Activated CD8-positive, alpha-beta T cell treated with anti-CD3 and anti-CD28 coated beads, Interleukin-2, amount 10 ng/mL, durations not matched to agents 7 days and 5 days (primary cell): ENCODE measurements around the gene RIPK4. TPM values are rescaled to one million over a fixed set of nuclear protein-coding genes. Genes with fewer than 3 reads are reported as not detected.
A peak's percentile ranks its signal among the peaks of the same experiment; 100 is the strongest.

Experiments
- ATAC-seq: fragments of 150-1000 bp; cut with Tn5 transposase; one replicate; pipeline ENCODE4 v1.10.0; 2021; ENCODE audit warnings: moderate library complexity
- CTCF ChIA-PET: fragments of 350-600 bp; sonication (Branson Sonifier 250); formaldehyde crosslinking; loops from one replicate; lab custom pipeline; 2021; ENCODE audit warnings: antibody characterized with exemption; lab: Charles Lee
- POLR2A ChIA-PET: fragments of 350-600 bp; sonication (Branson Sonifier 250); formaldehyde crosslinking; loops from one replicate; lab custom pipeline; 2021; ENCODE audit warnings: antibody characterized with exemption; lab: Charles Lee
- DNase-seq: peaks from one replicate; pipeline ENCODE4 v3.0.0-alpha.2; 2020
- H3K27ac Mint-ChIP-seq: one replicate; pipeline ENCODE4 v1.8.0; 2021; ENCODE audit warnings: mild to moderate bottlenecking, mixed read lengths
- H3K27me3 Mint-ChIP-seq: one replicate; pipeline ENCODE4 v1.8.0; 2021; ENCODE audit warnings: low read depth, mixed read lengths
- H3K36me3 Mint-ChIP-seq: one replicate; pipeline ENCODE4 v1.8.0; 2021; ENCODE audit warnings: low read depth, mixed read lengths
- H3K4me1 Mint-ChIP-seq: one replicate; pipeline ENCODE4 v1.8.0; 2021; ENCODE audit warnings: low read depth, mixed read lengths
- H3K4me3 Mint-ChIP-seq: one replicate; pipeline ENCODE4 v1.8.0; 2021; ENCODE audit warnings: mild to moderate bottlenecking, mixed read lengths
- H3K9me3 Mint-ChIP-seq: one replicate; pipeline ENCODE4 v1.8.0; 2022; ENCODE audit warnings: mixed read lengths; ENCODE audit not compliant: insufficient read depth
- total RNA-seq, 2 experiments: library from RNA; stranded (reverse); gene quantifications; one replicate each; pipeline ENCODE4 v1.2.3, GENCODE V29; 2021

Gene RIPK4
- not detected for total RNA-seq

DNA sequence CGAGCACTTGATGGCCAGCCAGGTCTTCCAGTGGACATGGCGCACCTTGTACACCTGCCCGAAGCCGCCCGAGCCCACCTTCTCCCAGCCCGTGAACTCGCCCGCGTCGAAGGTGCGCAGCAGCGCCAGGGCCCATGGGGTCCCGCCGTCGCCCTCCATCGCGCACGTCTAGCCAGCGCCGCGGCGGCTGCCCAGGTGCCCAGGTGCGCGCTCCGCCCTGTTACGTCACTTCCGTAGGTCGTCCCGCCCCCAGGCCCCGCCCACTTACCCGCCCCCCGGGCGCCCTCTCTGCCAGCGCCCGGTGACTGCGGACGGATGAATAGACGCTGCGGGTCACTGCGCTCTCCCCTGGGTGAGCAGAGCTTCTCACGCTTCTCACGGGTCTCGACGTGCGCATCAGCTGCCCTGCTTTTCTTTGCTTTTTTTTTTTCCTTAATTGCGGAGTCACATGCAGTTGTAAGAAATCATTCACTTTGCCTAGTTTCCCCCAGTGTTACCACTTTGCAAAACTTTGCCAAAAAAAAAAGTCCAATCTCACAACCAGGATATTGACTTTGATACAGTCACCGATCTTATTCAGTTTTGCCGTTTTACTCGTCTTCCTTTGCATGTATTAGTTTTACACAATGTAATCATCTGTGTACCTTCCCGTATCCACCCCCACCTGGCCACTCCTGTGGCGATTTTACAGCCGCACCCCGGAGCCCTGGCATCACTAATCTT lies at the start of gene RIPK4:
Gene RIPK4, minus strand, starts transcription at position 170 of the 723 bp plus-strand sequence. Its CDS starts 11 bp downstream, at position 159.
- CTCF ChIA-PET = interaction anchor here (2.0 kb wide), 1 partner anchor 483 kb away, joined by 8 read pairs; no protein-coding TSS in a partner anchor
- H3K27ac Mint-ChIP-seq = no peak within 1 kb of the TSS
- DNase-seq (peak; percentile 73), ATAC-seq (peak; percentile 62)
- no peaks in the 10 kb centered on the region for H3K9me3 Mint-ChIP-seq
- H3K4me3 Mint-ChIP-seq = peak within 1 kb of the TSS; percentile 68
- H3K4me1 Mint-ChIP-seq = peaks cover 31% of the 10 kb centered on the region
- POLR2A ChIA-PET = no interaction called here
- H3K27me3 Mint-ChIP-seq = peaks cover 66% of the 10 kb centered on the region
- H3K36me3 Mint-ChIP-seq = no peaks in the 10 kb centered on the region

DNA sequence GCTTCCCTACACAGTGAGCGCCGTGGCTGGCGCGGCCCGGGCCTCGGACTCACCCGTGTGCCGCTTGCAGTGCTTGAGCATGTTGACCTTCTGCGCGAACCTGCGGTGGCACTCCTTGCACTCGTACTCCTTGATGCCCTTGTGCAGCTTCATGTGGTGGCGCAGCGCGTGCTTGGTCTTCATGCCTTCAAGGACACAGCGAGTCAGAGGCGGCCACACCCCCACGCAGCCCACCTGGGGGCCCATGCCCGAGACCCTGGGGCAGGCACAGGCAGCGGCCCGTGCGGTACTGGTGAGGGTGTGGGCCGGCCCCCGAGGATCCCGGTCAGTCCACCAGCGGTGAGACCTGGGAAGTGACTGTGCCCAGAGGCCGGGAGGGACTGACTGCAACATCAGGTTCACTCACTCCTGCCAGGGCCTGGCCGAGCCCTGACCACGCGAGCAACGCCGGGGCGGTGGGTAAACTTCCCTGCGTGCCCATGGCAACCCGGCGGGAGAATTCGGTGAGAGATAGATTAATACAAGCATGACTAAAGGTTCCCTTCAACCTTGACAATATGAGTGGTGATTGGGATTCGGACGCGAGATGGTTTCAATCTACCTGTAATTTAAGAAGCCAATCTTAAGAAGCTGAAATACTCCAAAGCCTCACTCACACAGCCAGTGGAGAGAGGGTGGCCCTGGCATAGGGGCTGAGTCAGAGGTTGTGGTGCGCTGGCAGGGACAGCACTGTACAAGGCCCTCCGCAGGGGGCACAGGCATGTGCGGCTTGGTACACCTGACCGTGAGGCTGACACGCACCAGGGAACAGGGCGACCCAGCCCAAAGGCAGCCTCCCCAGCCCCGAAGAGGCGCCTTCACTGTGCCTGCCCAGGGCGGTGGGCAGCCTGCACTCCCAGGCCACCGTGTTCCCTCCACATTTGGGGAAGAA lies 49.1 kb upstream of the RIPK4 start:
- CTCF ChIA-PET = interaction anchor here (0.6 to 3.4 kb wide), 30 partner anchors 9 to 535 kb away, joined by 3 to 58 read pairs (median 5); partner anchors contain the start of gene PRDM15
- H3K9me3 Mint-ChIP-seq = no peaks in the 10 kb centered on the region
- H3K4me3 Mint-ChIP-seq = no peak overlapping the region
- POLR2A ChIA-PET = no interaction called here
- H3K27me3 Mint-ChIP-seq = no peaks in the 10 kb centered on the region
- no peak overlapping the region for H3K27ac Mint-ChIP-seq
- ATAC-seq = no peak
- no peak for DNase-seq
- H3K4me1 Mint-ChIP-seq = no peaks in the 10 kb centered on the region
- H3K36me3 Mint-ChIP-seq = peaks cover 4% of the 10 kb centered on the region

- Mint-ChIP-seq H3K27me3 (no peaks in the 10 kb centered on the region), H3K4me3 (no peak overlapping the region), H3K27ac (no peak overlapping the region), H3K9me3 (no peaks in the 10 kb centered on the region), H3K4me1 (no peaks in the 10 kb centered on the region), H3K36me3 (peaks cover 9% of the 10 kb centered on the region)
- POLR2A ChIA-PET = no interaction called here
- DNase-seq (no peak), ATAC-seq (no peak)
- CTCF ChIA-PET = no interaction called here
These were observed 46.4 kb upstream of the RIPK4 start for GRCh38 chr21:41813226-41813625.

DNA sequence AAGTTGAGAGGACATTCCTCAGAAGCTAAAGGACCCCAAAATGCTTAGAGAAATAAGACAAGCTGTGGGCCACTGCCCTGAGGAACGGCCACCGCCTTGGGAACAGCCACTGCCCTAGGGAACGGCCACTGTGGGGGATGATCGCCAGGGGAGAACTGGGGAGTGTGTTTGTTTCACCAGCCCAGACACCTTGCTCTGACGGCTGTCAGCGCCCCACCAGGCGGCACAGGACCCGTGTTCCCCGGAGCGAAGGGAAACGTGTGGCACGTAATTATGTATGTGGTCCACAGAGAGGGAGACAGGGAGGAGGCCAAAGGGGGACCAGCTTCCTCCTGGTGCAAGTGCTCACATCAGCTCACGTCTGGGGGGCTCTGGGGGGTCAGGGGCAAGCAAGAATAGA lies 45.8 kb upstream of the RIPK4 start:
- H3K4me1 Mint-ChIP-seq = no peaks in the 10 kb centered on the region
- CTCF ChIA-PET = no interaction called here
- H3K9me3 Mint-ChIP-seq = no peaks in the 10 kb centered on the region
- H3K27me3 Mint-ChIP-seq = no peaks in the 10 kb centered on the region
- H3K36me3 Mint-ChIP-seq = peaks cover 13% of the 10 kb centered on the region
- ATAC-seq (no peak), DNase-seq (no peak)
- POLR2A ChIA-PET = no interaction called here
- H3K4me3 Mint-ChIP-seq = no peak overlapping the region
- H3K27ac Mint-ChIP-seq = no peak overlapping the region

GRCh38 chr21:41810597-41810932 lies 43.7 kb upstream of the RIPK4 start:
- Mint-ChIP-seq H3K27ac (no peak overlapping the region), H3K9me3 (no peaks in the 10 kb centered on the region), H3K36me3 (peaks cover 23% of the 10 kb centered on the region), H3K4me3 (no peak overlapping the region), H3K4me1 (peaks cover 2% of the 10 kb centered on the region), H3K27me3 (no peaks in the 10 kb centered on the region)
- ChIA-PET CTCF (interaction anchor here (1.2 kb wide), 1 partner anchor 297 kb away, joined by 4 read pairs; no protein-coding TSS in a partner anchor), POLR2A (no interaction called here)
- ATAC-seq (no peak), DNase-seq (no peak)

- Mint-ChIP-seq H3K9me3 (no peaks in the 10 kb centered on the region), H3K27me3 (no peaks in the 10 kb centered on the region), H3K4me3 (no peak overlapping the region), H3K27ac (no peak overlapping the region), H3K4me1 (peaks cover 2% of the 10 kb centered on the region), H3K36me3 (peaks cover 25% of the 10 kb centered on the region)
- ChIA-PET POLR2A (no interaction called here), CTCF (interaction anchor here (1.2 kb wide), 1 partner anchor 297 kb away, joined by 4 read pairs; no protein-coding TSS in a partner anchor)
- ATAC-seq = no peak
- DNase-seq = no peak
These were observed 43.2 kb upstream of the RIPK4 start for GRCh38 chr21:41809891-41810596.

GRCh38 chr21:41808846-41809245 lies 42.0 kb upstream of the RIPK4 start:
- H3K27me3 Mint-ChIP-seq = no peaks in the 10 kb centered on the region
- CTCF ChIA-PET = no interaction called here
- no peaks in the 10 kb centered on the region for H3K9me3 Mint-ChIP-seq
- POLR2A ChIA-PET = no interaction called here
- peaks cover 30% of the 10 kb centered on the region for H3K36me3 Mint-ChIP-seq
- peaks cover 2% of the 10 kb centered on the region for H3K4me1 Mint-ChIP-seq
- no peak overlapping the region for H3K4me3 Mint-ChIP-seq
- no peak for ATAC-seq
- DNase-seq = no peak
- H3K27ac Mint-ChIP-seq = no peak overlapping the region

- CTCF ChIA-PET = no interaction called here
- H3K4me3 Mint-ChIP-seq = no peak overlapping the region
- DNase-seq = no peak
These were observed 41.2 kb upstream of the RIPK4 start for GRCh38 chr21:41808094-41808493.

DNA sequence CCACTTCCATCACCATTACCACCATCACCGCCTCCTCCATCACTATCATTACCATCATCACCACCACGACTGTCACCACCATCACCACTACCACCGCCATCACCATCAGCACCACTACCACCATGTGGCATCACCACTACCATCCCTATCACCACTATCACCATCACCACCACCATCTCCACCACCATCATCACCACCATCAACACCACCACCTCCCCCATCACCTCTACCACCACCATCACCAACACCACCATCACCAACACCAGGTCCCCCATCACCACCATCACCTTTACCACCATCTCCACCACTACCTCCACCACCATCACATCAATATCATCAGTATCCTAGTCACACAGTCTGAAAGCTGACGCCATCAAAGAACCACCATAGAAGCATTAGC lies 39.9 kb upstream of the RIPK4 start:
- Mint-ChIP-seq H3K36me3 (peaks cover 34% of the 10 kb centered on the region), H3K4me1 (peaks cover 4% of the 10 kb centered on the region), H3K4me3 (no peak overlapping the region), H3K27me3 (no peaks in the 10 kb centered on the region), H3K9me3 (no peaks in the 10 kb centered on the region), H3K27ac (peak overlapping the region; percentile 68)
- DNase-seq (no peak), ATAC-seq (no peak)
- CTCF ChIA-PET = interaction anchor here (1.1 kb wide), 1 partner anchor 524 kb away, joined by 3 read pairs; no protein-coding TSS in a partner anchor
- POLR2A ChIA-PET = no interaction called here

More at GRCh38 chr21:41808094-41808493, 41.2 kb upstream of the RIPK4 start:
- Mint-ChIP-seq H3K9me3 (no peaks in the 10 kb centered on the region), H3K27me3 (no peaks in the 10 kb centered on the region), H3K27ac (no peak overlapping the region), H3K36me3 (peaks cover 30% of the 10 kb centered on the region), H3K4me1 (peaks cover 2% of the 10 kb centered on the region)
- no peak for ATAC-seq
- POLR2A ChIA-PET = no interaction called here

DNA sequence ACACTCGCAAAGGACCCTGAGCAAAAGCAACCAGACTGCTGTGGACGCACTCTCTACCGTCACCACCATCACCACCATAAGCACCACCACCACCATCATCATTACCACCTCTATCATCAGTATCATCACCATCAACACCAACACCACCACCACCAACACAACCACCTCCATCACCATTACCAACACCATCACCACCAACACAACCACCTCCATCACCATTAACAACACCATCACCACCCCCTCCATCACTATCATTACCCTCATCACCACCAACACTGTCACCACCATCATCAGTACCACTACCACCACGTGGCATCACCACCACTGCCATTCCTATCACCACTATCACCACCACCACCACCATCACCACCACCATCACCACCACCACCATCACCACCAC lies 38.8 kb upstream of the RIPK4 start:
- H3K9me3 Mint-ChIP-seq = no peaks in the 10 kb centered on the region
- ChIA-PET CTCF (no interaction called here), POLR2A (no interaction called here)
- DNase-seq (no peak), ATAC-seq (no peak)
- H3K36me3 Mint-ChIP-seq = peaks cover 37% of the 10 kb centered on the region
- no peak overlapping the region for H3K27ac Mint-ChIP-seq
- peaks cover 4% of the 10 kb centered on the region for H3K4me1 Mint-ChIP-seq
- no peaks in the 10 kb centered on the region for H3K27me3 Mint-ChIP-seq
- no peak overlapping the region for H3K4me3 Mint-ChIP-seq

DNA sequence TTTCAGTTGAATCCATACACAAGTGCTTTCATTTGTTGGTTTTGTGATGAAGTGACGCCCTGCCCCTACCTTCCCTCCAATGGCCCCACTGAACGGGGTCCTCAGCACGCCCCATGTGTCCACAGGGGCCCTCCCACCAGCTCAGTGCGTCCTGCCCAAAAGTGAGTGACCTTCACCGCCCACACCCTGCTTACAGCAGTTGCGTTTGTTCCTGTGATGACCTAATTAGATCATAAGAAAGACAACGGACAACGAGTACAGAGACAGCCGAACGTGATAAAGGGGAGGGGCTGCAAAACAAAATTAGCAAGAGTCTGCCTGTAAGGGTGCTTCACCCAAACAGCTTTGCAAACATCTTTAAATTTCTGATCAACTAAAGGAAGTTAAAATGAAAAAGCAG lies 38.2 kb upstream of the RIPK4 start:
- Mint-ChIP-seq H3K4me1 (peaks cover 4% of the 10 kb centered on the region), H3K27me3 (no peaks in the 10 kb centered on the region), H3K36me3 (peaks cover 37% of the 10 kb centered on the region), H3K4me3 (no peak overlapping the region), H3K27ac (no peak overlapping the region), H3K9me3 (no peaks in the 10 kb centered on the region)
- ChIA-PET CTCF (no interaction called here), POLR2A (no interaction called here)
- DNase-seq (no peak), ATAC-seq (no peak)
